ENCODE measurements around the gene ZNF281.

GRCh38 chr1:200398373-200398772 lies 11.5 kb downstream of the ZNF281 start:
- TF ChIP-seq USF2 (CRISPR knock-in tag; IDR thresholded peaks at IDR 0.05) (no peak), IRF2 (CRISPR knock-in tag; IDR thresholded peaks at IDR 0.05; ENCODE audit: borderline replicate concordance, low read depth) (no peak), CTCF (IDR thresholded peaks at IDR 0.05) (no peak), ATF3 (CRISPR knock-in tag; conservative IDR thresholded peaks at IDR 0.05) (no peak), HMGXB4 (CRISPR knock-in tag; IDR thresholded peaks at IDR 0.05) (no peak), NR3C1 (CRISPR knock-in tag; conservative IDR thresholded peaks at IDR 0.05; ENCODE audit: low read depth) (no peak), FOXP1 (CRISPR knock-in tag; IDR thresholded peaks at IDR 0.05; ENCODE audit: borderline replicate concordance) (no peak), NFYB (CRISPR knock-in tag; conservative IDR thresholded peaks at IDR 0.05; ENCODE audit: low read depth) (no peak), FOXJ3 (CRISPR knock-in tag; IDR thresholded peaks at IDR 0.05; ENCODE audit: borderline replicate concordance) (no peak), ZSCAN18 (CRISPR knock-in tag; IDR thresholded peaks at IDR 0.05) (no peak)
- TF ChIP-seq, protein P1, sequence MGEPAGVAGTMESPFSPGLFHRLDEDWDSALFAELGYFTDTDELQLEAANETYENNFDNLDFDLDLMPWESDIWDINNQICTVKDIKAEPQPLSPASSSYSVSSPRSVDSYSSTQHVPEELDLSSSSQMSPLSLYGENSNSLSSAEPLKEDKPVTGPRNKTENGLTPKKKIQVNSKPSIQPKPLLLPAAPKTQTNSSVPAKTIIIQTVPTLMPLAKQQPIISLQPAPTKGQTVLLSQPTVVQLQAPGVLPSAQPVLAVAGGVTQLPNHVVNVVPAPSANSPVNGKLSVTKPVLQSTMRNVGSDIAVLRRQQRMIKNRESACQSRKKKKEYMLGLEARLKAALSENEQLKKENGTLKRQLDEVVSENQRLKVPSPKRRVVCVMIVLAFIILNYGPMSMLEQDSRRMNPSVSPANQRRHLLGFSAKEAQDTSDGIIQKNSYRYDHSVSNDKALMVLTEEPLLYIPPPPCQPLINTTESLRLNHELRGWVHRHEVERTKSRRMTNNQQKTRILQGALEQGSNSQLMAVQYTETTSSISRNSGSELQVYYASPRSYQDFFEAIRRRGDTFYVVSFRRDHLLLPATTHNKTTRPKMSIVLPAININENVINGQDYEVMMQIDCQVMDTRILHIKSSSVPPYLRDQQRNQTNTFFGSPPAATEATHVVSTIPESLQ (CRISPR knock-in tag; IDR thresholded peaks at IDR 0.05), result no peak
- TF ChIP-seq, protein P2, sequence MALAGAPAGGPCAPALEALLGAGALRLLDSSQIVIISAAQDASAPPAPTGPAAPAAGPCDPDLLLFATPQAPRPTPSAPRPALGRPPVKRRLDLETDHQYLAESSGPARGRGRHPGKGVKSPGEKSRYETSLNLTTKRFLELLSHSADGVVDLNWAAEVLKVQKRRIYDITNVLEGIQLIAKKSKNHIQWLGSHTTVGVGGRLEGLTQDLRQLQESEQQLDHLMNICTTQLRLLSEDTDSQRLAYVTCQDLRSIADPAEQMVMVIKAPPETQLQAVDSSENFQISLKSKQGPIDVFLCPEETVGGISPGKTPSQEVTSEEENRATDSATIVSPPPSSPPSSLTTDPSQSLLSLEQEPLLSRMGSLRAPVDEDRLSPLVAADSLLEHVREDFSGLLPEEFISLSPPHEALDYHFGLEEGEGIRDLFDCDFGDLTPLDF (CRISPR knock-in tag; IDR thresholded peaks at IDR 0.05), result no peak
